A549 (cell line): ENCODE results near the gene SLC26A2. TPM values are rescaled to one million over a fixed set of nuclear protein-coding genes. Genes with fewer than 3 reads are reported as not detected.

Experiments used
- ATAC-seq, 2 experiments: fragments of 200-7000 bp in 1 of 2; fragments of >200 bp in 1 of 2; cut with Nextera tagmentation in 1 of 2; cut with Tn5 transposase in 1 of 2; 3 replicates each; pipeline versions ENCODE4 v1.8.0 to v1.9.1; 2018 to 2020; ENCODE audit warnings: mild to moderate bottlenecking in 1 of 2, moderate library complexity in 1 of 2
- CTCF ChIA-PET: fragments of 300-600 bp; sonication (Branson Sonifier 250); formaldehyde crosslinking; extraction: SDS; loops from one replicate; lab custom pipeline; 2021; ENCODE audit warnings: antibody characterized with exemption, inconsistent platforms; lab: Yijun Ruan, JAX
- POLR2A ChIA-PET: fragments of 350-600 bp; formaldehyde crosslinking; extraction: SDS; loops from one replicate; lab custom pipeline; 2021; ENCODE audit warnings: antibody characterized with exemption, inconsistent platforms; lab: Yijun Ruan, JAX
- DNase-seq, 2 experiments: peaks; one replicate each; pipeline versions ENCODE4 v3.0.0 to v3.0.0-alpha.2; 2011 to 2016; ENCODE audit warnings: low read depth in 1 of 2, low spot score in 1 of 2
- FAIRE-seq: peaks from 2 replicates; lab custom pipeline; 2011; peaks lifted over from hg19 to GRCh38; lab: Jason Lieb, UNC
- H3K27ac ChIP-seq, 2 experiments: fragments of >200 bp; sonication (Bioruptor Twin); formaldehyde crosslinking; 3 replicates each; pipeline ENCODE4 v1.5.1; 2016 to 2017
- H3K4me1 ChIP-seq: fragments of >200 bp; sonication (Bioruptor Twin); formaldehyde crosslinking; 3 replicates; pipeline ENCODE4 v1.6.1; 2016
- H3K4me2 ChIP-seq: fragments of >200 bp; sonication (Bioruptor Twin); formaldehyde crosslinking; 3 replicates; pipeline ENCODE4 v1.6.1; 2016
- H3K4me3 ChIP-seq: fragments of >200 bp; sonication (Bioruptor Twin); formaldehyde crosslinking; 3 replicates; pipeline ENCODE4 v1.5.1; 2016
- H3K9me3 ChIP-seq: fragments of >200 bp; sonication (Bioruptor Twin); formaldehyde crosslinking; 3 replicates; pipeline ENCODE4 v1.6.1; 2016
- BHLHE40 ChIP-seq: IDR thresholded peaks from 2 replicates; pipeline ENCODE4 v1.6.1; 2012; ENCODE audit warnings: low read depth, low read length, inconsistent platforms
- CEBPB ChIP-seq, 2 experiments: fragments of >200 bp in 1 of 2; sonication (Bioruptor Twin) in 1 of 2; formaldehyde crosslinking in 1 of 2; IDR thresholded peaks; 2 replicates each; pipeline ENCODE4 v1.6.1; 2012 to 2016
- CTCF ChIP-seq: fragments of >200 bp; sonication (Bioruptor Twin); formaldehyde crosslinking; IDR thresholded peaks from 3 replicates; pipeline ENCODE4 v1.5.1; 2016
- EHF ChIP-seq: fragments of 250-450 bp; sonication (Bioruptor Pico); IDR thresholded peaks from 2 replicates; pipeline ENCODE4 v1.5.0; 2020; ENCODE audit warnings: mild to moderate bottlenecking
- FOSL2 ChIP-seq, 2 experiments: fragments of 450-650 bp in 1 of 2; fragments of >200 bp in 1 of 2; sonication (Bioruptor Twin) in 1 of 2; formaldehyde crosslinking; IDR thresholded peaks; 2 replicates each; pipeline versions ENCODE4 v1.5.0 to v1.6.1; 2016 to 2020; ENCODE audit warnings: mild to moderate bottlenecking in 1 of 2, moderate library complexity in 1 of 2
- HOXB13 ChIP-seq: fragments of 250-450 bp; sonication (Bioruptor Pico); IDR thresholded peaks from 2 replicates; pipeline ENCODE4 v1.5.0; 2020; ENCODE audit warnings: low read depth, mild to moderate bottlenecking, moderate library complexity
- MAFK ChIP-seq: fragments of 450-650 bp; IDR thresholded peaks from 2 replicates; pipeline ENCODE4 v1.6.1; 2014; ENCODE audit not compliant: partially characterized antibody
- RAD21 ChIP-seq, 2 experiments: fragments of >200 bp in 1 of 2; sonication (Bioruptor Twin) in 1 of 2; formaldehyde crosslinking in 1 of 2; IDR thresholded peaks in 1 of 2; conservative IDR thresholded peaks in 1 of 2; 2 replicates in 1 of 2; 3 replicates in 1 of 2; pipeline ENCODE4 v1.6.1; 2012 to 2018; ENCODE audit warnings: inconsistent platforms in 1 of 2
- SMC3 ChIP-seq: fragments of >200 bp; sonication (Bioruptor Twin); formaldehyde crosslinking; IDR thresholded peaks from 3 replicates; pipeline ENCODE4 v1.6.1; 2018; ENCODE audit warnings: inconsistent platforms
- ZC3H11A ChIP-seq: fragments of 450-650 bp; IDR thresholded peaks from 2 replicates; pipeline ENCODE4 v1.6.1; 2014; ENCODE audit warnings: antibody characterized with exemption, mild to moderate bottlenecking
- WGBS: methylation state at CpG from one replicate; pipeline ENCODE4 v1.1.6; 2017; ENCODE audit errors: missing lambda C conversion rate; 5-methylcytosine and 5-hydroxymethylcytosine counted together
- polyA plus RNA-seq, 4 experiments: library from polyadenylated mRNA; depleted of rRNA in 3 of 4; stranded (reverse); fragments of >200 nt; fragmentation: RNase III in 1 of 4; extraction: RNeasy Plus Mini Kit Qiagen cat#74134 plus additional on column Dnase treatment in 1 of 4; gene quantifications; 2 replicates in 3 of 4; 3 replicates in 1 of 4; pipeline ENCODE4 v1.2.3, GENCODE V29; 2011 to 2017

Gene SLC26A2
- polyA plus RNA-seq, 2 of the 4 experiments (the other 2 are of a cell fraction), result 31.9 to 32.2 TPM

- no peak overlapping the region for H3K4me2 ChIP-seq
- peaks cover 10% of the 10 kb centered on the region; the same call in 1 of the 3 replicates for H3K4me1 ChIP-seq
- H3K27ac ChIP-seq, result no peak overlapping the region
- H3K4me3 ChIP-seq, result no peak overlapping the region
- ChIA-PET POLR2A (no interaction called here), CTCF (interaction anchor here (0.8 to 11.0 kb wide), 10 partner anchors 8 to 346 kb away, joined by 3 to 70 read pairs (median 5); partner anchors contain the start of gene SLC26A2)
- no peak for DNase-seq
- ATAC-seq, result no peak
- no peaks in the 10 kb centered on the region for H3K9me3 ChIP-seq
- no peak for FAIRE-seq
- TF ChIP-seq FOSL2 (IDR thresholded peaks at IDR 0.05), result no peak
- no peak for TF ChIP-seq FOSL2 (CRISPR knock-in tag; IDR thresholded peaks at IDR 0.05)
- TF ChIP-seq MAFK, result peak; percentile 88
Observed at GRCh38 chr5:149982505-149982904, 21.9 kb downstream of the SLC26A2 start.

GRCh38 chr5:149988126-149988525, 27.6 kb downstream of the SLC26A2 start:
- no peak overlapping the region for H3K4me3 ChIP-seq
- DNase-seq (no peak), FAIRE-seq (no peak), ATAC-seq (no peak)
- H3K27ac ChIP-seq, result no peak overlapping the region
- no peaks in the 10 kb centered on the region for H3K9me3 ChIP-seq
- H3K4me2 ChIP-seq, result no peak overlapping the region
- 90% methylated on average over 5 of the region's 5 CpGs for WGBS
- TF ChIP-seq SMC3 (no peak), EHF (CRISPR knock-in tag) (no peak), ZC3H11A (no peak), HOXB13 (CRISPR knock-in tag) (no peak), CEBPB (IDR thresholded peaks at IDR 0.05) (peak; percentile 28 to 58; a peak in 3 of 4 replicates)
- ChIA-PET POLR2A (no interaction called here), CTCF (interaction anchor here (1.2 to 11.0 kb wide), 5 partner anchors 9 to 154 kb away, joined by 4 to 70 read pairs (median 20); partner anchors contain the start of gene SLC26A2)
- H3K4me1 ChIP-seq, result no peaks in the 10 kb centered on the region

- Histone ChIP-seq H3K4me1 (no peaks in the 10 kb centered on the region), H3K4me3 (no peak overlapping the region), H3K27ac (no peak overlapping the region), H3K9me3 (no peaks in the 10 kb centered on the region), H3K4me2 (no peak overlapping the region)
- peak; percentile 97 for TF ChIP-seq SMC3
- no peak for TF ChIP-seq BHLHE40
- TF ChIP-seq CTCF, result peak; percentile 98
- TF ChIP-seq RAD21 (conservative IDR thresholded peaks at IDR 0.05 in 1 of 2, IDR thresholded peaks at IDR 0.05 in 1 of 2), result peak; percentile 93 to 99
- WGBS, result 54% methylated on average over 4 of the region's 4 CpGs
- ATAC-seq (peak; percentile 87 to 93), DNase-seq (peak; percentile 81 to 82), FAIRE-seq (no peak)
- POLR2A ChIA-PET, result interaction anchor here (0.6 to 1.2 kb wide), 4 partner anchors 10 to 157 kb away, joined by 3 to 6 read pairs (median 4); partner anchors contain the start of genes HMGXB3, SLC26A2 and TIGD6
- CTCF ChIA-PET, result interaction anchor here (0.6 to 8.8 kb wide), 70 partner anchors 8 to 445 kb away, joined by 3 to 507 read pairs (median 5); partner anchors contain the start of genes HMGXB3, SLC26A2 and TIGD6
Observed at GRCh38 chr5:149990518-149991376, 30.2 kb downstream of the SLC26A2 start.

GRCh38 chr5:149993471-149993870, 32.9 kb downstream of the SLC26A2 start:
- 85% methylated on average over 3 of the region's 3 CpGs for WGBS
- no peak overlapping the region for H3K4me3 ChIP-seq
- no peak for ATAC-seq
- no peak for TF ChIP-seq BHLHE40
- TF ChIP-seq, all 56 proteins: peak for 0
- Histone ChIP-seq H3K9me3 (no peaks in the 10 kb centered on the region), H3K27ac (no peak overlapping the region), H3K4me1 (no peaks in the 10 kb centered on the region), H3K4me2 (no peak overlapping the region)
- FAIRE-seq, result no peak
- ChIA-PET POLR2A (no interaction called here), CTCF (interaction anchor here (0.9 to 8.8 kb wide), 9 partner anchors 29 to 360 kb away, joined by 3 to 507 read pairs (median 5); partner anchors contain the start of gene SLC26A2)
- DNase-seq, result no peak
